ENCODE results near the gene ST14. TPM values are rescaled to one million over a fixed set of nuclear protein-coding genes. Genes with fewer than 3 reads are reported as not detected.

Gene ST14
- total RNA-seq, 3 donors from 2014 or later (not counting 1 experiment from before 2014, with no cell fraction given): 0.61 to 1.9 (median 1.0) TPM

DNA sequence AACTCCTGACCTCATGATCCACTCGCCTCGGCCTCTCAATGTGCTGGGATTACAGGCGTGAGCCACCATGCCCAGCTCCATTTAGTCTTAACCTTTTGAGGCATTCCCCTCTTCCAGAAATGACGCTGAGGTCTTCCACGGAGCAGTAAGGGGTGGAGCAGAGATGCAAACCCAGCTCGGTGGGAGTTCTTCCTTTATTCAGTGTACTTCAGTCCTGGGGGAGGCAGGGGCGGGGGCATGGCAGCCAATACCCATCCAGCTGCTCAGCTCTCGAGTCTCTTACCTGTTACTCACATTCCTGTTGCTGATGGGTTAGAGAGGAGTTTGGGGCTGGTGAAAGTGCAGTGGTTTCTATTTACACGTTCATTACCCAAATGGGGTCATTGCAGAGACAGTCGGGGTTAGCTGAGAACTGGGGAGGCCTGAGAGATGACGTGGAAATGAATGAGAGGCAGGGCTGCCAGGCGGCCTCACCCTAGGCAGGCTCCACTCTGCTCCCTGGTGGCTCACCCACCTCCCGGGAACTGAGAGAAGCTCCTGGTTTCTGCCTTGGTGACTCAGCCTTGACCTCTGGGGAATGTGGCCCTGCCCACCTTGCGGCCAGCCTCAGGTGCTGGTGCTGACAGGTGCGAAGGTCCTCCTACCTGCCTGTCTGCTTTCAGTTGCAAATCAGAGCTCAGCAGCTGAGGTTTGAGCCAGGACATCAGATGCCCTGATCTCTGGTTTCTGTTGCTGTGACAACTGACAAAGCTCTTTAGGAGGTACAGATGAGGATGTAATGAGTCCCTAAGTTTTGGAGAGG lies 13.4 kb upstream of the ST14 start:
- ATAC-seq: peak in 2 of 3 donors; percentile 48 to 63
- Mint-ChIP-seq H3K4me1 (peaks cover 27 to 28% of the 10 kb centered on the region in 2 donors), H3K4me3 (peak overlapping the region; percentile 70), H3K36me3 (no peaks in the 10 kb centered on the region), H3K9me3 (no peaks in the 10 kb centered on the region), H3K27ac (peak overlapping the region; percentile 88 to 89), H3K27me3 (ENCODE audit: low read depth in 2 of 2) (no peaks in the 10 kb centered on the region)
- H3K4me3 ChIP-seq (ENCODE audit: low read length): no peak overlapping the region
- no peaks in the 10 kb centered on the region for H3K27me3 ChIP-seq (ENCODE audit: control insufficient read depth, insufficient read depth, low read length)
- WGBS (ENCODE audit: insufficient coverage): 80% methylated on average over 14 of the region's 15 CpGs
- peaks cover 20% of the 10 kb centered on the region for H3K4me1 ChIP-seq (ENCODE audit: control insufficient read depth, insufficient read depth, low read length)
- H3K27ac ChIP-seq (ENCODE audit: low read length): peak overlapping the region; percentile 13
- DNase-seq: peak in 1 of 2 donors; percentile 14
- H3K9me3 ChIP-seq (ENCODE audit: control insufficient read depth, insufficient read depth, low read length): no peaks in the 10 kb centered on the region
- peaks cover 17% of the 10 kb centered on the region for H3K36me3 ChIP-seq (ENCODE audit: control insufficient read depth, insufficient read depth, low read length)
- intact Hi-C loops (cut with micrococcal nuclease): no loop called here
- TF ChIP-seq, protein P1, sequence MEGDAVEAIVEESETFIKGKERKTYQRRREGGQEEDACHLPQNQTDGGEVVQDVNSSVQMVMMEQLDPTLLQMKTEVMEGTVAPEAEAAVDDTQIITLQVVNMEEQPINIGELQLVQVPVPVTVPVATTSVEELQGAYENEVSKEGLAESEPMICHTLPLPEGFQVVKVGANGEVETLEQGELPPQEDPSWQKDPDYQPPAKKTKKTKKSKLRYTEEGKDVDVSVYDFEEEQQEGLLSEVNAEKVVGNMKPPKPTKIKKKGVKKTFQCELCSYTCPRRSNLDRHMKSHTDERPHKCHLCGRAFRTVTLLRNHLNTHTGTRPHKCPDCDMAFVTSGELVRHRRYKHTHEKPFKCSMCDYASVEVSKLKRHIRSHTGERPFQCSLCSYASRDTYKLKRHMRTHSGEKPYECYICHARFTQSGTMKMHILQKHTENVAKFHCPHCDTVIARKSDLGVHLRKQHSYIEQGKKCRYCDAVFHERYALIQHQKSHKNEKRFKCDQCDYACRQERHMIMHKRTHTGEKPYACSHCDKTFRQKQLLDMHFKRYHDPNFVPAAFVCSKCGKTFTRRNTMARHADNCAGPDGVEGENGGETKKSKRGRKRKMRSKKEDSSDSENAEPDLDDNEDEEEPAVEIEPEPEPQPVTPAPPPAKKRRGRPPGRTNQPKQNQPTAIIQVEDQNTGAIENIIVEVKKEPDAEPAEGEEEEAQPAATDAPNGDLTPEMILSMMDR (IDR thresholded peaks at IDR 0.05): no peak

GRCh38 chr11:130146796-130147195 lies 12.8 kb upstream of the ST14 start:
- intact Hi-C loops (cut with micrococcal nuclease): no loop called here
- Mint-ChIP-seq H3K27me3 (ENCODE audit: low read depth in 2 of 2) (no peaks in the 10 kb centered on the region), H3K9me3 (no peaks in the 10 kb centered on the region), H3K27ac (peak overlapping the region; percentile 88 to 89), H3K36me3 (no peaks in the 10 kb centered on the region), H3K4me3 (peak overlapping the region; percentile 70), H3K4me1 (peaks cover 27 to 28% of the 10 kb centered on the region in 2 donors)
- 15% methylated on average over 5 of the region's 5 CpGs for WGBS (ENCODE audit: insufficient coverage)
- Histone ChIP-seq H3K9me3 (ENCODE audit: control insufficient read depth, insufficient read depth, low read length) (no peaks in the 10 kb centered on the region), H3K4me1 (ENCODE audit: control insufficient read depth, insufficient read depth, low read length) (peaks cover 20% of the 10 kb centered on the region), H3K27ac (ENCODE audit: low read length) (peak overlapping the region; percentile 13), H3K27me3 (ENCODE audit: control insufficient read depth, insufficient read depth, low read length) (no peaks in the 10 kb centered on the region), H3K4me3 (ENCODE audit: low read length) (no peak overlapping the region), H3K36me3 (ENCODE audit: control insufficient read depth, insufficient read depth, low read length) (peaks cover 17% of the 10 kb centered on the region)
- TF ChIP-seq, protein P1 (IDR thresholded peaks at IDR 0.05): no peak
- peak; percentile 87 to 93 (median 89) for ATAC-seq
- DNase-seq: peak in 1 of 2 donors; percentile 47

GRCh38 chr11:130148796-130149326 lies 10.7 kb upstream of the ST14 start:
- TF ChIP-seq, protein P1 (IDR thresholded peaks at IDR 0.05): no peak
- Mint-ChIP-seq H3K36me3 (no peaks in the 10 kb centered on the region), H3K27me3 (ENCODE audit: low read depth in 2 of 2) (no peaks in the 10 kb centered on the region), H3K27ac (peak overlapping the region in 1 of 2 donors; percentile 51), H3K4me1 (peaks cover 27 to 28% of the 10 kb centered on the region in 2 donors), H3K4me3 (peak overlapping the region; percentile 76), H3K9me3 (no peaks in the 10 kb centered on the region)
- 86% methylated on average over 12 of the region's 12 CpGs for WGBS (ENCODE audit: insufficient coverage)
- no peak overlapping the region for H3K4me3 ChIP-seq (ENCODE audit: low read length)
- no peaks in the 10 kb centered on the region for H3K9me3 ChIP-seq (ENCODE audit: control insufficient read depth, insufficient read depth, low read length)
- no peak for DNase-seq
- H3K4me1 ChIP-seq (ENCODE audit: control insufficient read depth, insufficient read depth, low read length): peaks cover 20% of the 10 kb centered on the region
- no peak overlapping the region for H3K27ac ChIP-seq (ENCODE audit: low read length)
- no peaks in the 10 kb centered on the region for H3K27me3 ChIP-seq (ENCODE audit: control insufficient read depth, insufficient read depth, low read length)
- intact Hi-C loops (cut with micrococcal nuclease): no loop called here
- peaks cover 10% of the 10 kb centered on the region for H3K36me3 ChIP-seq (ENCODE audit: control insufficient read depth, insufficient read depth, low read length)
- ATAC-seq: peak in 1 of 3 donors; percentile 25

All from natural killer cell (primary cell).